Caco-2 (cell line): ENCODE data around the gene ZBTB38. TPM values are rescaled to one million over a fixed set of nuclear protein-coding genes. Genes with fewer than 3 reads are reported as not detected.

ENCODE experiments used
- BruUV-seq: library from RNA; stranded (reverse); fragments of 400-500 nt; replicated peaks from 2 replicates; lab custom pipeline; 2021; lab: Mats Ljungman, UMichigan
- CTCF ChIA-PET: fragments of 300-600 bp; sonication (Branson Sonifier 250); formaldehyde crosslinking; loops from one replicate; lab custom pipeline; 2022; ENCODE audit warnings: antibody characterized with exemption; lab: Charles Lee
- POLR2A ChIA-PET: fragments of 300-600 bp; sonication (Branson Sonifier 250); formaldehyde crosslinking; loops from one replicate; lab custom pipeline; 2022; ENCODE audit warnings: antibody characterized with exemption; lab: Charles Lee
- DNase-seq, 2 experiments: peaks; one replicate each; pipeline versions ENCODE4 v3.0.0 to v3.0.0-alpha.2; 2020 to 2022
- H3K27me3 ChIP-seq: replicated peaks from 2 replicates; pipeline ENCODE4 v1.6.0; 2011; ENCODE audit warnings: low read length; ENCODE audit not compliant: control insufficient read depth, insufficient read depth
- H3K36me3 ChIP-seq: 2 replicates; pipeline ENCODE4 v1.5.1; 2011; ENCODE audit warnings: low read length; ENCODE audit not compliant: control insufficient read depth, insufficient read depth
- H3K4me1 ChIP-seq: fragments of 250-450 bp; sonication (Bioruptor Pico); 2 replicates; pipeline ENCODE4 v1.5.1; 2020; ENCODE audit warnings: mild to moderate bottlenecking
- H3K4me3 ChIP-seq: 2 replicates; pipeline ENCODE4 v1.5.1; 2011; ENCODE audit warnings: low read depth, mild to moderate bottlenecking, control low read depth, low read length
- H3K9me3 ChIP-seq: fragments of 250-450 bp; sonication (Bioruptor Pico); 2 replicates; pipeline ENCODE4 v1.5.1; 2020; ENCODE audit warnings: mild to moderate bottlenecking, moderate library complexity
- H3K27ac Mint-ChIP-seq: one replicate; pipeline ENCODE4 v1.8.0; 2022; ENCODE audit warnings: mixed read lengths; ENCODE audit not compliant: unreplicated experiment
- H3K27me3 Mint-ChIP-seq: one replicate; pipeline ENCODE4 v1.8.0; 2022; ENCODE audit warnings: mixed read lengths; ENCODE audit not compliant: insufficient read depth, unreplicated experiment
- H3K36me3 Mint-ChIP-seq: one replicate; pipeline ENCODE4 v1.8.0; 2022; ENCODE audit warnings: mild to moderate bottlenecking, mixed read lengths; ENCODE audit not compliant: insufficient read depth, unreplicated experiment
- H3K4me1 Mint-ChIP-seq: one replicate; pipeline ENCODE4 v1.8.0; 2022; ENCODE audit warnings: low read depth, mixed read lengths; ENCODE audit not compliant: unreplicated experiment
- H3K4me3 Mint-ChIP-seq: one replicate; pipeline ENCODE4 v1.8.0; 2022; ENCODE audit warnings: mild to moderate bottlenecking, moderate library complexity, mixed read lengths; ENCODE audit not compliant: unreplicated experiment
- H3K9me3 Mint-ChIP-seq: one replicate; pipeline ENCODE4 v1.8.0; 2022; ENCODE audit warnings: mixed read lengths; ENCODE audit not compliant: unreplicated experiment
- intact Hi-C: fragments of 100-400 bp; cut with micrococcal nuclease; formaldehyde crosslinking; loops from one replicate; pipeline ENCODE4 v1.10.0; 2022; ENCODE audit not compliant: unreplicated experiment
- total RNA-seq: library from RNA; stranded (reverse); gene quantifications from 2 replicates; pipeline ENCODE4 v1.2.3, GENCODE V29; 2022
- TF ChIP-seq, protein P1 (sequence below), 2 experiments: fragments of 200-600 bp in 1 of 2; IDR thresholded peaks; 1 replicate in 1 of 2; 2 replicates in 1 of 2; pipeline versions ENCODE4 v1.5.1 to v1.8.0; 2011 to 2022; ENCODE audit warnings: antibody characterized with exemption in 1 of 2, control low read depth in 1 of 2, inconsistent platforms in 1 of 2, low read depth in 1 of 2, low read length in 1 of 2, mild to moderate bottlenecking in 1 of 2, moderate library complexity in 1 of 2; ENCODE audit not compliant: insufficient read depth in 1 of 2, severe bottlenecking in 1 of 2, unreplicated experiment in 1 of 2

ZBTB38 gene
- total RNA-seq, 1 experiment from 2014 or later: 74.1 TPM

DNA sequence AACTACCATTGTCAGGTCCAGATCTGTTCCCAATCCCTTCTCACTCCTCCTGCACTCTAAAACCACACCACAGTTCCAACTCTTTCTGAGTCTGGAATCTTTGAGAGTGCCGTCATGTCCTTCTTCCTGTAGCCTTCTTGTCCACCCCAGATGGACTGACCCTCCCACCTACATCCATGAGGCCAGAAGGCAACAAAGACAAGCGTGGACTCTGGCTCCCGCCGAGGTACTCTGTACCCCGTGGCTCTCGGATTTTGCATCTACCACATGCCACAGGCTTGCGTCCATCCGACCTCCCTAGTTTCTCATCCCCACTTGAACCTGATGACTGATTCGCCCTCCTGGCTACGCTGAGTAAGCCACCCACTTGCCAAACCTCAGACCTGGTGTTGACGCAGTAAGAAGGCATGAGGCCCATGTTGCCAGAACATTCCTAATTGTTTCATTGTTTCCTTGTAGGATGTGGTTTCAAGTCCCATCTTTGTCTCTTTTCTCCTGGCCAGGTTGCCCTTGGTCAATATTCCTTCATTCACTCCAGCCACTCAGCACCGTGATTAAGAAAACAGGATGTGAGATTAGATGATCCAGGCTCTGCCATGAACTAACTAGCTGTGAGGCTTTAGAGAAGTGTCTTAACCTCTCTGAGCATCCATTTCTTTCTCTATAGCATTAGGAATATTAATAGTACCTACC is 1.1 kb upstream of the ZBTB38 start:
- Histone ChIP-seq H3K4me3 (no peak overlapping the region), H3K9me3 (peaks cover 9% of the 10 kb centered on the region; the same call in 1 of the 2 replicates), H3K27me3 (no peaks in the 10 kb centered on the region), H3K4me1 (peaks cover 39% of the 10 kb centered on the region), H3K36me3 (no peaks in the 10 kb centered on the region)
- H3K27ac Mint-ChIP-seq: peak overlapping the region; percentile 97
- intact Hi-C loops: no loop called here
- peak overlapping the region; percentile 74 for H3K4me3 Mint-ChIP-seq
- ChIA-PET POLR2A (interaction anchor here (0.7 to 1.0 kb wide), 2 partner anchors 69 to 116 kb away, joined by 3 read pairs; no protein-coding TSS in a partner anchor), CTCF (interaction anchor here (1.2 to 1.8 kb wide), 4 partner anchors 18 to 88 kb away, joined by 3 to 7 read pairs (median 6); no protein-coding TSS in a partner anchor)
- no peaks in the 10 kb centered on the region for H3K27me3 Mint-ChIP-seq
- no peak for DNase-seq
- peaks cover 37% of the 10 kb centered on the region for H3K36me3 Mint-ChIP-seq
- TF ChIP-seq, protein P1, sequence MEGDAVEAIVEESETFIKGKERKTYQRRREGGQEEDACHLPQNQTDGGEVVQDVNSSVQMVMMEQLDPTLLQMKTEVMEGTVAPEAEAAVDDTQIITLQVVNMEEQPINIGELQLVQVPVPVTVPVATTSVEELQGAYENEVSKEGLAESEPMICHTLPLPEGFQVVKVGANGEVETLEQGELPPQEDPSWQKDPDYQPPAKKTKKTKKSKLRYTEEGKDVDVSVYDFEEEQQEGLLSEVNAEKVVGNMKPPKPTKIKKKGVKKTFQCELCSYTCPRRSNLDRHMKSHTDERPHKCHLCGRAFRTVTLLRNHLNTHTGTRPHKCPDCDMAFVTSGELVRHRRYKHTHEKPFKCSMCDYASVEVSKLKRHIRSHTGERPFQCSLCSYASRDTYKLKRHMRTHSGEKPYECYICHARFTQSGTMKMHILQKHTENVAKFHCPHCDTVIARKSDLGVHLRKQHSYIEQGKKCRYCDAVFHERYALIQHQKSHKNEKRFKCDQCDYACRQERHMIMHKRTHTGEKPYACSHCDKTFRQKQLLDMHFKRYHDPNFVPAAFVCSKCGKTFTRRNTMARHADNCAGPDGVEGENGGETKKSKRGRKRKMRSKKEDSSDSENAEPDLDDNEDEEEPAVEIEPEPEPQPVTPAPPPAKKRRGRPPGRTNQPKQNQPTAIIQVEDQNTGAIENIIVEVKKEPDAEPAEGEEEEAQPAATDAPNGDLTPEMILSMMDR (IDR thresholded peaks at IDR 0.05; ENCODE audit: insufficient read depth in 1 of 2, low read depth in 1 of 2, low read length in 1 of 2, severe bottlenecking in 1 of 2, unreplicated experiment in 1 of 2): no peak
- no TSS peak for BruUV-seq
- peaks cover 46% of the 10 kb centered on the region for H3K4me1 Mint-ChIP-seq
- no peaks in the 10 kb centered on the region for H3K9me3 Mint-ChIP-seq

- peaks cover 46% of the 10 kb centered on the region for H3K4me1 Mint-ChIP-seq
- intact Hi-C loops: loop anchor here (1.0 to 2.0 kb wide), 3 partner anchors 32 to 113 kb away; no protein-coding TSS in a partner anchor
- no peaks in the 10 kb centered on the region for H3K9me3 Mint-ChIP-seq
- peaks cover 47% of the 10 kb centered on the region for H3K36me3 Mint-ChIP-seq
- peak overlapping the region; percentile 97 for H3K27ac Mint-ChIP-seq
- no peaks in the 10 kb centered on the region for H3K27me3 Mint-ChIP-seq
- POLR2A ChIA-PET: interaction anchor here (0.5 to 1.2 kb wide), 4 partner anchors 57 to 281 kb away, joined by 3 to 5 read pairs (median 4); no protein-coding TSS in a partner anchor
- no TSS peak for BruUV-seq
- Histone ChIP-seq H3K9me3 (no peaks in the 10 kb centered on the region), H3K27me3 (no peaks in the 10 kb centered on the region), H3K4me3 (peak overlapping the region; percentile 45), H3K4me1 (peaks cover 39% of the 10 kb centered on the region), H3K36me3 (no peaks in the 10 kb centered on the region)
- peak overlapping the region; percentile 74 for H3K4me3 Mint-ChIP-seq
- CTCF ChIA-PET: interaction anchor here (0.7 to 1.5 kb wide), 4 partner anchors 32 to 86 kb away, joined by 3 to 7 read pairs (median 5); no protein-coding TSS in a partner anchor
- DNase-seq: no peak
- TF ChIP-seq, protein P1 (IDR thresholded peaks at IDR 0.05; ENCODE audit: insufficient read depth in 1 of 2, low read depth in 1 of 2, low read length in 1 of 2, severe bottlenecking in 1 of 2, unreplicated experiment in 1 of 2): no peak
Observed at GRCh38 chr3:141368925-141369794, 856 bp downstream of the ZBTB38 start.

DNA sequence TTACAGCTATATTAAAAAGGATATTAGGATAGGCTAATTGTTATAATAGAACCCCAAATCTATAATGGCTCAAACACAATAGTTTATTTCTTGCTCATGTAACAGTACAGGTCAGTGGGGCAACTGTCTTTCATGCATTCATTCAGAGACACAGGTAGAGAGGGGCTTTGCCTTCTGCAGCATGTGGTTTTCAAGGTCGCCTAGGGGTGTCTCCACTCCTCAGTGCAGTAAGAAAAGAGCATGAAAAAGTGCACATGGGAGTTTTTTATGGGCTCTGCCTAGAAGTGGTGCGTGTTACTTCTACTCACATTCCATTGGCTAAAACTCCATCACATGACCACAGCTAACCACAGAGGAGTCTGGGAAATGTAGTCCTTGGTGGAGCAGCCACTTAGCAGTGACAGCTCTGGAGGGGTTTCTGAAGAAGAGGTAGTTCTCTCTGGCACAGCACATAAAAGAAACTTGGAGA is 1.8 kb downstream of the ZBTB38 start:
- TF ChIP-seq, protein P1 (IDR thresholded peaks at IDR 0.05; ENCODE audit: insufficient read depth in 1 of 2, low read depth in 1 of 2, low read length in 1 of 2, severe bottlenecking in 1 of 2, unreplicated experiment in 1 of 2): peak; percentile 53 to 66
- peaks cover 39% of the 10 kb centered on the region for H3K4me1 ChIP-seq
- peak overlapping the region; percentile 97 for H3K27ac Mint-ChIP-seq
- H3K4me1 Mint-ChIP-seq: peaks cover 46% of the 10 kb centered on the region
- peak overlapping the region; percentile 74 for H3K4me3 Mint-ChIP-seq
- H3K9me3 ChIP-seq: no peaks in the 10 kb centered on the region
- H3K27me3 Mint-ChIP-seq: no peaks in the 10 kb centered on the region
- intact Hi-C loops: loop anchor here (1.0 kb wide), 1 partner anchor 9 kb away; no protein-coding TSS in a partner anchor
- no peak overlapping the region for H3K4me3 ChIP-seq
- H3K9me3 Mint-ChIP-seq: no peaks in the 10 kb centered on the region
- peak; percentile 83 to 85 for DNase-seq
- BruUV-seq: no TSS peak
- peaks cover 48% of the 10 kb centered on the region for H3K36me3 Mint-ChIP-seq
- POLR2A ChIA-PET: no interaction called here
- no peaks in the 10 kb centered on the region for H3K27me3 ChIP-seq
- CTCF ChIA-PET: interaction anchor here (0.7 to 1.5 kb wide), 3 partner anchors 18 to 85 kb away, joined by 3 to 4 read pairs (median 4); no protein-coding TSS in a partner anchor
- no peaks in the 10 kb centered on the region for H3K36me3 ChIP-seq
